ENCODE measurements around the gene IGSF3. TPM values are rescaled to one million over a fixed set of nuclear protein-coding genes. Genes with fewer than 3 reads are reported as not detected.
"Not testable (repeated sequence)": the region's sequence is repeated elsewhere in the genome, so short reads cannot be mapped to it uniquely, and the experiment has no call there.

IGSF3 gene
- total RNA-seq, 1 donor from 2014 or later: 0.48 TPM

GRCh38 chr1:116603646-116604045 lies 63.9 kb downstream of the IGSF3 start:
- DNase-seq (ENCODE audit: low spot score); ATAC-seq: not testable (repeated sequence)

DNA sequence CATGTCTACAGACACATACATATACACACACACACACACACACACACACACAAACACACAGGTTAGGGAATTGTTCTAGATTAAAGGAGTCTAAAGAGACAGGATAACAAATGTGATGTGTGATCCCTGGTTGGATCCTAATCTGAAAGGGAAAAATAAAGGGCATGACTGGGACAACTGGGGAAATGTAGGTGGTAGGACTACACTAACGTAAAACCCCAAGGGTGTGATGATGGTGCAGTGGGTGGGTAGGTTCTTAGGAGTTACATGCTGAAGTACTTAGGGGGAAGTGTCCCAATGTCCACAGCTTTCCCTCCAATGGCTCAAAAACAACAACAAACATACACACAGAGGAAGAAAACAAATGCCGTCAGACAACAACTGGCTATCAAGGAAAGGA lies 68.2 kb downstream of the IGSF3 start:
- not testable (repeated sequence) for ATAC-seq; DNase-seq (ENCODE audit: low spot score)

- ATAC-seq; DNase-seq (ENCODE audit: low spot score): not testable (repeated sequence)
These were observed 69.0 kb downstream of the IGSF3 start for GRCh38 chr1:116598420-116599036.

DNA sequence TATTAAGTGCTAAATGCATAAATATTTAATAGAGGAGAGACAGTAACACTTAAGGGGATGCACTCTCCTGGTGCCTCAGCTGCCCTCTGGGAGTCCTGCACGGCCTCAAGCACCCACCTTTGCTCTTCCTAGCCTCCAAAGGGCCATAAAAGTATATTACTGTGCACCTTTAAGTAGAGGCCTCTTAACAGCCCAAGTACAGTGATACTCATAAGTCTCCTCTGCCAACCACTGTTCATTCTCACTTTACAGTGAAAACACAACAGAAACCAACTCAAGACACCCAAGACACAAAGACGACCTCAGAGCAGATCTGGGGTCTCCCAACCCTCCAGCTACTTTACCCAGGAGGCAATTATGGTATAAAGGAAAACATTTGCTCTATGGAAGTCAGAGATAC lies 70.1 kb downstream of the IGSF3 start:
- DNase-seq (ENCODE audit: low spot score); ATAC-seq: not testable (repeated sequence)

DNA sequence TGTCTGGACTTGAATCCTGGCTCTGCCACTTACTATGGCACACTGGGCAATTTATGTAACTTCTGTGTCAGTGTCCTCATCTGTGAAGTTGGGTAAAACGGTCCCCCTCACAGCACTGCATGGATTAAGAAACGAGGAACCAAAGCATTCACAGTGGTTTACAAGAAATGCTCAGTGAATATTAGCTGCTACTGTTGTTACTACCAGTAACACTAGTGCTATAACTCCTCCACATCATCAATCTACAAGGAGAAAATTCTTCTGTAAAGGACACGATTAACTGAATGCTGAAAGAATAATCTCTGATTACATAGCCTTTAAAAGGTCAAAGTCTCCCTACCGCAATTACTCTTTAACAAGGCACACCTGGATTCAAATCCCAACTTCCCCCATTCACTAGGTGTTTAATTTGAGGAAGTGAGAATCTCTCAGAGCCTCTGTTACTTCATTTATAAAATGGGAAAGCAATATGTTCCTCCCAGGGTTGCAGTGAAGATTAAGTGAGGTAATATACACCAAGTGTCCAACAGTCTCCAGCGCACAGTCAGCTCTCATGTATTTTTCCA lies 70.7 kb downstream of the IGSF3 start:
- ATAC-seq: peak; percentile 72
- DNase-seq (ENCODE audit: low spot score): not testable (repeated sequence)

DNA sequence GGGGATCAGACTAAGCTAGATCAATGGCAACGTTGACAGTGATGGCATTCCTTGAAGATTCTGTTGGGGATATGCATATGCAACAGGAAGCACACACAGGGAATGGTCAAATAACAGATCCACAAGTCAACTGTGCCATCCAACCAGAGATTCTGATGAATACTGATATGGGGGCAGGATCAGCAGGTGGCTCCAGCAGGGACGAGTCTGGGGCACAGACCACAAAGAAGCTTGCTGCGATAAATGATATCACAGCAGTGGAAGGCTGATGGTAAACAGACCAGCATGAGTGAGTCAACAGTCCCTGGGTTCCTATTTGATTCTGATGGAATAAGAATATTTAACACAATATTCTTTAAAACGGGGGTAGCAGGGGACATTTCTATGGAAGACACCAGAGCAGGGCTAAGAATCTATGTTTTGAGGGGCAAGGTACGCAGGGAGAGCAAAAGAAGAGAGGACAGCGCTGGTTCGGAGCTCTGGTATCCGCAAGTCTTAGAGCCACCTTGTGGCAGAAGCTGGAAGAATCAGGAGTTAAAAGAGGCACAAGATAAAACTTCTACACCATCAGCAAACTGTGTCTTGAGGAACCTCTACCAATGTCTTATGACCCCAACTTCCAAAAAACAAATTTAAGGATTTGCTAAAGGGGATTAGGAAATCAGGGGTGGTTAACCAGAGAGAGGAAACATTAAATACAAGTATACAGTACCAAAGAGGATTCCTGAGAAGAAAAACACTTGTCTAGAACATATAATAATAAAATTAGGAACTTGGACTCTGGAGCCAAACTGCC lies 71.4 kb downstream of the IGSF3 start:
- peak; percentile 71 for ATAC-seq
- not testable (repeated sequence) for DNase-seq (ENCODE audit: low spot score)

GRCh38 chr1:116595065-116595840 lies 72.3 kb downstream of the IGSF3 start:
- DNase-seq (ENCODE audit: low spot score): not testable (repeated sequence)
- ATAC-seq: peak; percentile 31

DNA sequence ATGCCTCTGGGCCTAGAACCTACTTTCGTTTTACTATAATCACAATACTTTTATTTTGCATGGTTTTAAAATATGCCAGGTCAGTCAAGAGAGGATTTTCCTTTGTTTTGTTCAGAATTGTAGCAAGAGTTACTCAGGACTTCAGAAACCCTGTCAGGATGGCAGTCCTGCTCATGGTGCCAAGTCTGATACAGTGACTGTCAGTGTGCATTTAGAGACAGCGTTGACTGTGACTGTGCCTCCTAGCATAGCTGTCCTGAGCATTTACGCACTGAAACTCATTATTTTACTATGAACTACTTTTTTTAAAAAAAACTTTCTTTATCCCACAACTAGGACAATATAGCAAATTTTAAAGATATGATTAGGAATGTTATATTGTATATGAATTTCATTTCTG lies 73.6 kb downstream of the IGSF3 start:
- not testable (repeated sequence) for DNase-seq (ENCODE audit: low spot score); ATAC-seq

DNA sequence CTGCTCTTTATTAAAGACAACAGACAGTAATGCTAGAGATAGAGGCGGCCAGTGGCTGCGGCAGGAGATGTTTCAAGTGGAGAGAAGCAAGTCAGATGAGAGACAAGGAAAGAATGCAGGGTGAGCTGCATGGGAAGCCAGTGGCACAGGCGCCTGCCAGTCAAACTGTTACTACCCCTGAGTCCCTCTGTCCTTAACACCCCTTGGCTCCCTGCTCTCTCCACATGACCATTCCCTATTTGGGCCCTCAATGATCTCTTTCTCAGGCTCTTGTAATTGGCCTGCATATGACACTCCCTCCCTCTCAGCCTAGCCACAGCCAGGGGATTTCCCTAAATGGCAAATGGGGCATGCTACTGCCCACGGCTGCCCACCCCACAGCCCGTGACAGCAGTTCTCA lies 74.1 kb downstream of the IGSF3 start:
- not testable (repeated sequence) for ATAC-seq; DNase-seq (ENCODE audit: low spot score)

DNA sequence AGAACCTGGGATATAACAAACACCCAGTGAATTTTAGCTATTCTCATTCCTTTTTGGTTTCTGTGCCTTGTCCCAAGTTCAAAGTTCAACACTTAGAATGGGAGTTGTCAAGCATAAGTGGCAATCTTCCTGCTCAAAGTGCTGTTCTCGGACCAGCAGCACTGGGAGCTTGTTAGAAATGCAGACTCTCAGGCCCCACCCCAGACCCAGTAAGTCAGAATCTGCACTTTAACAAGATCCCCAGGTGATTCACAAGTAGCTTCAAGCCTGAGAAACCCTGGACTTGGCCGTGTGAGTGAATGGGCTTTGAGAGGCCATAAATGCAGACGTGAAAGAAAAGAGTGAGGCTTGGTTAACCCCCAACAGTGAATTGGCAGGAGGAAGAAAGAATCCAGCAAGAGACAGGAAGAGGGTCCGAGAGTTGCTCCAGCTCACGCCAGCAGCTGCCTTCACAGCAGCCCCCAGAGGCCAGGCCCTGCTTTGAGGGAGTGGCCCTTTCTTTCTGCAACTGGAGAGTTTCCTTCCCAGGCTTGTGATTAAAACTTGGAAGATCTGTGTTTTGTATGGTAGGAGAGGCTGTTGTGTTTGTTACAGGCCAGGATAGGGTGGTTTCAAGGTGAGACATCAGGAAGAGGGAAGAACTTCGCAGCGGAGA lies 75.5 kb downstream of the IGSF3 start:
- ATAC-seq; DNase-seq (ENCODE audit: low spot score): not testable (repeated sequence)

DNA sequence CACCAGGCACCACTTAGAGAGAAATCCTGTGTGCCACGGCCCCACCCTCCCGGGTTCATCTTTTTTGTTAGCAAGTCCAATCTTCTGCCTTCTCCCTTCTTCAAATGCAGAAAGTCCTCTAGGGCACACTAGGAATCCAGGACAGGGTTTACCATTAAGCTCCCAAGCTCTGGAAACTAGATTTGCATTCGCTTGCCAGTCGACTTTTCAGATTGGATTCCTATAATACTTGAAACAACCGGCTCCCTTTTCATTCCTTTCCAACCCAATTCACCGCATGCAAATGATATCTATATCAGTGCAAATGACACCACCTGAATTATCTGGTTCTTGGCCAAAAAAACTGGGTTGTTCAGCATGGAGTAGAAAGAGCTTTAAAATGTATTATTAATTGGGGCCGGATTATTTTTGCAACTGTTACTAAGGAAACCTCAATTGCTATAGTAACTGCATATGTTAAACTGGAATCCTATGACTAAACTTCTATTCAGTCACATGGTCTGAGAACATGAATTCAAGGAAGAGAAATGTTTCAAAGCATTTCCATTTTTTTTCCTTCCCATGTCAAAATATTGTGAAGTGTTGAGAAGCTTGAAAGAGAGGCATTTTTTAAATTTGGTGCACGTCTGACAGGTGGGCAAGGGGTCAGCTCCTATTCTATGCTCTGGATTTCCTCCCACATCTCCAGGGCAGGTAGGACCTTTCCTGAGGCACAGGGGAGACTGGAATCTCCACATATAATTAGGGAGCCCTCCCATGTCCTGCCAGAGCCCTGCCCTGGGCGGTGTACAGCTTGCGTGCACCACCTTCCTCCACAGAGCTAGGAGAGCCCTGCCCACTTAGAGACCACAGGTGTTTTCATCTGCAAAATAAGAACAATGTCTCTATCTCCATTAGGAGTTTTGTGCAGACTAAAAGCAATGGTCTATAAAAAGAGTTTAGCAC lies 76.3 kb downstream of the IGSF3 start:
- ATAC-seq; DNase-seq (ENCODE audit: low spot score): not testable (repeated sequence)

DNA sequence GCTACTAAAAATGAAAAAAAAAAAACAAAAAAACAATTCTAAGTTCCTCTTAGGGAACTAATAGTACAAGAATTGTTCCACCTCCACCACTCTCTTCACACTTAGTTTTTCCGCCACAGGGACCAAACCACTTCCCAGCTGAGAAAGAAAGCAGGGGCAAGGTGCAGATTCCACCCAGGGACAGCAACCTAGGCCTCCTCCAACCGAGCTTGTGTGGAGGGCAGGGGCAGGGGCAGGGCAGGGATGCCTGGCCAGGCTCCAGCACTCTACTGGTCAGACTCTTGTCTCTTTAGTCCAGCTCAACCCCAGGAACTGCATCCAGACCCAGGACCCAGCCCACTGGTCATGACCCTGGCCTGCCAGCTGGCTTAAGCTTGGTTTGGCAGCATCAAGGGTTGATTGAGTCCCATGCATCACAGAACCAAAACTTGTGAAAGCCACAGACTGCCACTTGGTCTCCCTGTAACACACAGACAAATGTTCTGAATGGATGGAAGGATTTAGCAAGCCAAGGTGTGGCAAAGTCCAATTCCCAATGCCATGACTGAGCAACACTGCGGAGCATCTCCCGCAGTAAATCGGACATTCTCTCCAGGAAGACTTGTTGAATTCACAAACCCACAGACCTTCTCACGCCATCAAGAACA lies 77.1 kb downstream of the IGSF3 start:
- DNase-seq (ENCODE audit: low spot score); ATAC-seq: not testable (repeated sequence)

GRCh38 chr1:116589101-116589735 lies 78.3 kb downstream of the IGSF3 start:
- peak; percentile 77 for ATAC-seq
- not testable (repeated sequence) for DNase-seq (ENCODE audit: low spot score)

- no peak for DNase-seq (ENCODE audit: low spot score)
- ATAC-seq: no peak
These were observed 79.9 kb downstream of the IGSF3 start for GRCh38 chr1:116587501-116588227.

DNA sequence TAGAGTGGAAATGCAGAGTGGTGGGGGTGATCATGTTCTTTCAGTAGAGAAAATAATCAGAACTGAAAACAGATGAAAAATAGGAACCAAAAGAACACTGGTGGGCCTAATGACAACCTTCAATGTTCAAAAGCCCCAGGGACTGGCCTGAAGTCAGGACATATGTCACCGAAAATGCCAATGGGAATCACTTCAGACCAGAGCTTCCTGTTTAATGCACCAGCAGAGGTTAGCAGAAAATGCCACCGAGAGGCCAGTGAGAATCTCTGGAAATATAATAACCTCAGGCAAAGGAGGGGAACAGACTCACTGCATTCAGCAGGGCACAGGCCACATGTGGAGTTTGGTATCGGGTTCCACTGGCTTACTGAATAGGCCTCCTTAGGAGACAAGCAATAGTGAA lies 80.8 kb downstream of the IGSF3 start:
- DNase-seq (ENCODE audit: low spot score) (no peak), ATAC-seq (no peak)

DNA sequence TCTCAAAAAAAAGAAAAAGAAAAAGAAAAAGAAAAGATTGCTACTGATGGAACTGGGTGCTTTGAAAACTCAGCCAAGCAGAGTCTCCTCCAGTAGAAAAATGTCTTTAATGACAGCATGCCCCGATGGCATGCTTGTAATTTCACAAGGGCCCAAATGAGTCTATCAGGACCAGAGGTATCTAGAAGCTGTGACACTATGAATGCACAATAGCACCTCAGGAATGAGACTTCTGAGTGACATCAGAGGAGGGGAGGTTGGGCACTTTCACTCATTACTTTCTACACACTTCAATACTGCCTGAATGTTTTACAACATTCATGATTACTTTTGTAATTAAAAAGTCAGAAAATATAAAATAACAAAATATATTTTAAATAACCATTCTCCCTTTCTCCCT lies 81.6 kb downstream of the IGSF3 start:
- DNase-seq (ENCODE audit: low spot score): no peak
- no peak for ATAC-seq

GRCh38 chr1:116581323-116581885 lies 86.1 kb downstream of the IGSF3 start:
- ATAC-seq: peak; percentile 46
- no peak for DNase-seq (ENCODE audit: low spot score)

Measured in left lobe of liver (tissue), 2 donors.